HG02840 (cell line): ENCODE measurements around the gene ATP1A1.
A peak's percentile ranks its signal among the peaks of the same experiment; 100 is the strongest.

Source experiments
- ATAC-seq: cut with Tn5 transposase; IDR thresholded peaks from one replicate; pipeline ENCODE4 v1.9.1; 2021; ENCODE audit warnings: mild to moderate bottlenecking, moderate library complexity, moderate number of reproducible peaks; ENCODE audit not compliant: unreplicated experiment, low FRiP score

The ATP1A1 gene

DNA sequence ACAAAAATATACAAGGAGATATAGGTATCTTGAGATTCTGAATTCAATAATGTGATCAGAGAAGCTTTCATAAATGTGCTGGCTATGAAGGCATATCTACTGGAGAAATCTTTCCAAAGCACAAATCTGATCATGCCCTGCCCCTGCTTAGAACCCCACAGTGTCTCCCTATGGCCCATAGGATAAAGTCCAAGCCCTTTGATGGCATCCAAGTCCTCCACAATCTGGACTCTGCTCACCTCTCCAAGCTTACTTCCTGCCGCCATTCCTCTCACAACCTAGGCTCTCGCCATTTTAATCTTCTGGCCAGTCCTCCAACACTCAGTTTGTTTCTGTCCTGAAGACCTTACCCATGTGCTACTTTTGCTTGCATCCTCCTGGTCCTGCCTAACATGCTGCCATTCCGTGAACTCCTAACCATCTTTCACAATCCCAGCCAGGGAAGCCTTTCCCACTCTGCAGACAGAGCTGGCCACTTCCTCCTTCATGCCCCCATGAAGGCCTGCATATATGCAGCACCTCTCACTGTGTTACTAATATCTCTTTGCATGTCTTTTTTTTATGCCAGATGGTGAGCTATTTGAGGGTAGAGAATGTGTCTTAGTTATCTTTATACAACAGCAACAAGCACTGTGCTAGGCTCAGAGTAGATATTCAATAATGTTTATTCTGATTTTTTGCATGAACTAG, 5.6 kb upstream of the ATP1A1 start:
- no peak for ATAC-seq

DNA sequence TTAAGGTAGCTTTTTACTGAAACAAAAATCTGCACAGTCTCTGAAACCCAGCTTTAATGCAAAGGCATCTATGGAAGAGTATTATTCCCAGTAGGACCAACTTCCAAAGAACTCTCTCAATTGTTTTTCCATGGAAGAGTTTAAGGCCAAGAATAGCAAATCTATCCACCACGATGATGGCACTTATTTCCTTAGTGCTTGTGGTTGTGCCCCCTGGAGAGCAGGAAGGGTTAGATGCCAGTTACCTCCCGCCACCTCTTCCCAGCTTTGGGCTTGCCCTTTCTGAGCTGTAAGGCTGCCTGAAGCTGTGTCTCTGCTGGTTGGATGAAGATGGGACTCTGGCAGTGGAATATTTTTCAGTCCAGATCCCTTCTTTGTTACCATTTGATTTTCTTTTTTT, 4.8 kb upstream of the ATP1A1 start:
- no peak for ATAC-seq

DNA sequence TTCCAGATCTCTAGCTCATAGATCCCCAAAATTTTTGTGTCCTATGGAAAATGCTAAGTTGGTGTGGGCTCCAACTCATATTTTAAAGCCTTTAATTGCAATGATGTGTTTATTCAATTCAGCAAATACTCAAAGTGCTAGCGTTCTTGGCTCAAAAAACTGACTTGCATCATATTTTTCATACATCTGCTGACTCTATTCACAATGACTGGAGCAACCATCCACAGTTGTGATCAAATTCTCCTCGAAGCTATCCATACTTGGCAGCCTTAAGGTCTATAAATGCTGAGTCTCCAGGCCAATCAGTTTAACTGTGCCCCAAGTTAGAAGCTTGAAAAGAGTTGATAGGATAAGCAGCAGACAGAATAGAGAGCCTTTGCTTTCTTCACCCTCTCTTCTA, 2.9 kb upstream of the ATP1A1 start:
- no peak for ATAC-seq

DNA sequence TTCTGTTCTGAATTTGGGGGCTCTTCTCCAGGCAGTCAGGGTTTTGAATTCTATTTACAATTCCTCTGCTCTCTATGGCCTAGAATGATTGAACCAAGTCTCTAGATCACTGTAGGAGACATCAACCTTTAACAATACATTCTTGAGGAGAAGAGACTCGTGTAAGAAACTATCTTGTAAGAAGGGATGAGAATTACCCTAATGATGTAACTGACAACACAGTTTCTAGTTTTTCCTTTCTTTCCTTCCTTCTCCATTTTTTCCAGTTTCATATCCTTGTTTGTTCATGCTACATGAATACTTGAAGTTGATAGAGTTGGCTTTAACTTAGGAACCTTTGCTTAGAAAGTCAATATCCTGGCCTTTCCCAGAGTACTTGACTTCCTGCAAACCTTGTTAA, 1.3 kb upstream of the ATP1A1 start:
- ATAC-seq, result no peak

DNA sequence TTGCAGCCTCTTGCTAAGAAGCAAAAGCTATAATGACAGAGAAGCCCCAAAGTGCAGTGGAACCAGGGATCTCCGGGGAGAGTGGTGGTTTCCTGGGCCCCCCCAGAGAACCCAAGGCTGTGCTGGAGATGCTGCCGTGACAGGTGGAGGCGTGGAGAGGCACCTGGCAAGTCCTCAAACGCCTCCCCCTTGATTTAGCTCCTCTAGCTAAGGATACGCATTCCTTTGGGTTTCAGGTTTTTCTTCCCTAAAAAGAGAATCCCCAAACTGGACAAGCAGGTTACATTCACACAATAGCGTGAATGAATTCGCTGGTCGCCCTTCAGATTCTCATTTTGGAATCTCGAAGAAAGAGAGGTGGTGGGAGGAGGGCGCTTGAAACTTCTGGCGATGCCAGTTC, 853 bp upstream of the ATP1A1 start:
- ATAC-seq, result no peak

DNA sequence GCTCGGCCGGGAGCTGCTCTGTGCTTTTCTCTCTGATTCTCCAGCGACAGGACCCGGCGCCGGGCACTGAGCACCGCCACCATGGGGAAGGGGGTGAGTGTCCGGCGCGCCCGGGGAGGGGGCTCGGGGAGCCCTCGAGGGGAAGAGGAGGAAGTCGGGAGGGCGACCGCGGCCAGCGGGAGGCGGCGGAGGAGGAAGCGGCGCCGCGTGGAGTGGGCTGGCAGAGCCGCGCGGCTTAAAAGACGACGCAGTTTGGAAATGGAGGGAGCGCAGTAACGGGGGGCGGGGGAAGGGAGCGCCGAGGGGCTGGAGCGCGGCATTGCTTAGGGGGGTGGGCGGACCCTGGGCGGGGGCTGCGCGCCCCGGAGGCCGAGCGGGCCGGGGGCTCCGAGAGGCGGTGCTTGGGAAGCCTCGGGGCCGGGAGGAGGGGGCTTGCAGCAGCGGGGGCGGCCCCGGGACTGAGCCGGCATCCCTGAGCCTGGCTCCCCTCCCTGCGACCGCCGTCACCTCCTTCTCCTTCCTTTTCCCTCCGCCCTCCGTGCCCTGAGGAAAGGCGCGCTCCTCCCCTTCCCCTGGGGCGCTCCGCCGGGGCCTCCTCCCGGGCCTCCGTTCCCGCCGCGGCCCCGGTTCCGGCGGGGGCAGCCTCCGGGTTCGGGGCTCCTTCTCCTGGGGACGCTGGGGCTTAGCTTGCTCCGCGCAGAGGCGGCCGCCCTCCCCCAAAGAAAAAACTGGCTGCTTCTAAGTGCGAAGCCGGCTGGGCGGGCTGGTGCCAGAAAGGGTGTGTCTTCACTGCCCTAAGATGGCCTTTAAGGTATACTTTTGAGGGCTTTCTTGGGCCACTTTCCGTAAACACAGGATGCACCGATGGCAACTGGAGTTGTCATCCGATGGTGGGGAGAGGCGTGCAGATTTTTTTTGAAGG, 648 bp downstream of the ATP1A1 start:
- peak; percentile 6 for ATAC-seq

DNA sequence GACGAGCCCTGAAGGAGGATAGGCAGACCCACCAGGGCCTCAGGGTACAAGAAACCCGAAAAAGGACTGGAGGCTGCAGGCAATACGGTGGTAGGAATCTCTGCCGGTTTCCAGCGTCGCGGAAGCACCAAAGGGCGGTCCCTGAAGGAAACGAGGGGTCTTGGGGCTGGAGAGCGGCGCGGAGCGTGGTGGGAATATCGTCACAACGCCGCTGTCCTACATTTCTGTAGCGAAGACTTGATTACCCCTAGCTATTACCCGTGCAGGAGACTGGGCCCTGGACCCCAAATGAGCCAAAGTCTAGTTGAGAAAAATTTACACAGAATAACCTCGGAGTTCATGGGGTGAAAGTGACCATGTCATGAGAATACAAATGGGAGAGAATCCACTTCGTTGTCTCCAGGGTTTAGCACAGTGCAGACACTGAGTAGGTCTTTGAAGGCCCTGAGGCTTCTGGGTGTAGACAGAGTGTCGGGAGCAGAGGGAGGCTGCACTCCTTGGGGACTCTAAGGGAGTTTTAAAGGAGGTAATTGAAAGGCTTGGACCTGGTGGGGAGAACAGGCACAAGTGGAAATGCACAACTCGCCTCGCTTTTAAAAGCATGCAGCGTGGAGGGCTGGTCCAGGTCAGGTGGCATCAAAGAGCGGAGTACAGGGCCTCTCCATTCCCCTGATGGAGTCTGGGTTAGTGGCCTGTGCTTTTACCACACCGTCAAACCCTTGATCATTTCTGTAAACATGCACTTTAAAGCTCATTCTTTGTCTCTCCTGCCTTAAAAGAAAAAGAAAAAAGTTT, 1.5 kb downstream of the ATP1A1 start:
- ATAC-seq, result no peak

DNA sequence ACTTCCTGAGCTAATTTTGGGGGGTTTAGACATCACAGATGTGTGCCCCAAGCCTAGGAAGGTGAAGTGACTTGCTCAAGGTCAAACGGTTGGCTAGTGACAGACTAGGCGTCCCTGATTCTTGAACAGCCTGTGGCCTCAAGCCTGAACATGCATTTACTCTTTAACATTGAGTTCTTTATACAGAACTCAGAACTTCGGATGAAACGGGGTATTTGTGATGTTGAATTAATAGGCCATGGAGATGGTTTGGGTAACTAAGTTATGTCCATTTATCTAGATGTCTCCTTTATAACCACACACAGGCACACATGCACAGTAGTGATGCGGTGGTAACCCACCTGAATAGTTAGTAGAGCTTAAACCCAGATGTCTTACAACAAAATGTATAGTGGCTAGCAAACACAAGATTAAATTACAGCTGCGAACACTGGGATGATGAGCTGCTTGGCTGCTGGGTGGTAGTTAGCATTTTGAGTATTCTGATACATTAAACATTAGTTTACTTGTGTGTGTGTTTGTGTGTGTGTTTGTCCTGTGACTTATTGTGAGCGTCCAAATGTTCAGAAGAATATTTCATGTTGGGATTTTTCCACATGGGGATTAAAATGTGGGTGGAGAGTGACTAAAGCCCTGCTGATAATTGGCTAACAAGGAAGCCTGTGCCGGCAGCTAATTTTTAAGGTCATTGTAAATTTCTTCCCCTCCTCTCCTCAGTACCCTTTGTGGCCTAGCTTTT, 2.3 kb downstream of the ATP1A1 start:
- ATAC-seq, result no peak

DNA sequence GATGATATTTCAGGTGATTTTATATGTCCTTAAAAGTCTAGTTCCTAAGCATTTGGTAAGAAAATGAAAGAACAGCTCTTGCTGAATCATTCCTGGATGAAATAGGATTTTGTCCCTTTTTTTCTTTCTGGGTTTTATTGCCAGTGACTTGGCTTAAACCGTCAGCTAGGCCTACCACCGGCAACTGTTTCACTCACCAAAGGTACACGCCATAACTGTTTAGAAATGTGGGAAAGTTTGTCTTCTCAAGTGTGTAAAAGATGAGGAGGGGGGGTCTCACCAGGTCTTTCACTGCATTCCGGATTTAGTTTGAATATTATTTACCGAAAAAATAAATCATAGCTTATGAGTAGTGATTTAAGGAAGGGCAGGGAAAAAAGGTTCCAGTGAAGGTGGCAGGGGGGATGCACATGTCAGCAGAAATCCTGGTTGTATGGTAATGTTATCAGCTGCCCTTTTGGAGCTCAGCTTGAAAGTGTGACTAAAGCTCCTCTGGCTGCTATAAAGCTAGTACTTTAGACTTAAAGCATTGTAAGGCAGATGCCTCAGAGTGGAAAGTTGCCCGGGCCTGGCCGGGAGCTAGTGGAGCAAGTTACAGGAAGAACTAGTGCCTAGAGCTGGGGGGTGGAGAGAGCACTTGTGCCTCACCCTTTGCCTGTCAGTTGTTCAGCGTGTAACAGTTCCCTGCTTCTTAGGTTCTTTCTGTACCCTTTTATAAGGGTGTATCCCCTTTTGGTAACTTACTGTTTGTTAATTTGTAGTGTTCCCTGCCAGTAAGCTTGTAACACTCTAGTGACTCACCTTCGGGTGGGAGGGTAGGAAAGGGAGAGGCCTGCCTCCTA, 3.1 kb downstream of the ATP1A1 start:
- ATAC-seq, result no peak

DNA sequence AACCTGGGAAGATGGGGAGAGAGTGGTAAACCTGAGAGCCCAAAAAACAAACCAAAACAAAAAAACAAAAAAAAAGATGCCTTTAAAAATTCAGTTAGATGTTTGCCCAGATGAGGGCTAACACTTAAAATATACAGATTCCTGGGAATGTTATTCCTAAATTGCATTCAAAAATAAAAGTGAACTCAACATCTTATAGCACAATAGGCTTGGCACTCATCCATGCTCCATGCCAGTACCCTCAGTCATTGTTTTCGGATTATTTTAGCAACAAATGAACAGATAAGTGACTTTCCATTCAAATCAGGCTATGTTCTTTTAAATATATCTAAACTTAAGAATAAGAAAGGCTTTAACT, 3.7 kb downstream of the ATP1A1 start:
- no peak for ATAC-seq

DNA sequence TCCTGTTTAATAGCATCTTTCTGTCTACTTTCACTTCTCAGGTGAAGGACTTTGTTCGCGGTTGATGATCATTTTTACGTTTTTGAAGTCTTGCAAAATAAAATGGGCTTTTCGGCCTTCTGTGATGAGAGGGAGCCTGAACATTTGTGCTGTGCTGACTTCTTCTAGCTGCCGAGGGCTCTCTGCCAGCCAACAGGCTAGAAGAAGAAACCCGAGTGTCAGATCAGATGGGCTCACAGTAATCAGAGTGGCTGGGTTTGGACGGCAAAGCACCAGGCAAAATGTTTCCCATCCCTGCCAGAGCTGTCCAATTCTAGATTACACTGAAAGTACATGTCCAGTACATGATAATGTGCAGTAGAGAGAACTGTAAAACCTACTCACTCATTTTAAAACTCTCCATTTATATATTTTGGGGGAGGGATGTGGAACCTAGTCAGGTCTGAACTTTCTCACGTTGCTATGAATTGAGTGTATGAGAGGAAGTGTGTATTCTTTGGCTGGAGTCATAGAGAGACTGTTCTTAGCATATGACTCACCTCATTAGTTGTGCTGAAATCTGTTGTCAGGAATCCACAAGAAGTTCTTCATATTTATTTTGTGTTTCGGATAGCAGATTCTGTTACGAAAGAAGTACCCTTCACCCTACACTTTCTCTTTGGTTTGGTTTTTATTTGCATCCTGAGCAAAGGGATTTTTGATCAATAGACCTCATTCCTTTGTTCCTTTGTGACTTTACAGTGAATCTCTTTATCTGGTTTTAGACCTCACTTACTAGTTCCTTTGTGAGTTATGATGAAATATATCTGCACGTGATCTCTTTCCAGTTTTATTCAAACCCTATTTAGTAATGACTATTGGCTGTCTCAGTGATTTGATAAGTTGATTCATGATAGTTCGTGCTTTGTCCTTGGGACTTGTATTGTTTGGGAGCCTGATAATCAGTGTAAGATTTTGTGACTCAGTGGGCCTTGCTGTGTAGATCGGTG, 4.8 kb downstream of the ATP1A1 start:
- ATAC-seq, result peak; percentile 60

DNA sequence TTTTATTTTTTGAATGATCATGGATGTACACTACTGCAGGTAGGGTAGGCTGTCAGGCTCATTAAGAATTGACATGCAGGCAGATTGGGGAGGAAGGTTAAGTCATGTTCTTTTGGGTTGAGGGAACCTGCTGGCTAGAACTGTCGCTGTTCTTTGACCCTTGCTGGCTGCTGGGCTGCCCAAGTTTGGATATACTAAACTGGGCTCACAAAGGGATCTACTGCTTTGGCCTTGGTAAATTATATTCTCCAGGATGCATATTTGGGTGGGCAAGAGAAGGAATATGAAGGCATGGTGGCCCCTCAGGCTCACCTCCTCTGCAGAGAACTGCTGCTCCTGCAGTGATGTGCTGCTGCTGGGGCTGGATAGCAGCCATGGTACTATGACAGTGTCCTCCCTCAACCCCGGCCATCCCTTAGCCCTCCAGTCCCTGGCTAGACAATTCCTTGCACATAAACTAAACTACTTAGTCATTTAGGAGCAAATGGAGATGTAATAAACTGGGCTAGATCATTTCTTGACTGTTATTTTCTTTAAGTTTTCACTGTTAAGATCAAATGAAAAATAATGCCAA, 6.1 kb downstream of the ATP1A1 start:
- ATAC-seq, result no peak

DNA sequence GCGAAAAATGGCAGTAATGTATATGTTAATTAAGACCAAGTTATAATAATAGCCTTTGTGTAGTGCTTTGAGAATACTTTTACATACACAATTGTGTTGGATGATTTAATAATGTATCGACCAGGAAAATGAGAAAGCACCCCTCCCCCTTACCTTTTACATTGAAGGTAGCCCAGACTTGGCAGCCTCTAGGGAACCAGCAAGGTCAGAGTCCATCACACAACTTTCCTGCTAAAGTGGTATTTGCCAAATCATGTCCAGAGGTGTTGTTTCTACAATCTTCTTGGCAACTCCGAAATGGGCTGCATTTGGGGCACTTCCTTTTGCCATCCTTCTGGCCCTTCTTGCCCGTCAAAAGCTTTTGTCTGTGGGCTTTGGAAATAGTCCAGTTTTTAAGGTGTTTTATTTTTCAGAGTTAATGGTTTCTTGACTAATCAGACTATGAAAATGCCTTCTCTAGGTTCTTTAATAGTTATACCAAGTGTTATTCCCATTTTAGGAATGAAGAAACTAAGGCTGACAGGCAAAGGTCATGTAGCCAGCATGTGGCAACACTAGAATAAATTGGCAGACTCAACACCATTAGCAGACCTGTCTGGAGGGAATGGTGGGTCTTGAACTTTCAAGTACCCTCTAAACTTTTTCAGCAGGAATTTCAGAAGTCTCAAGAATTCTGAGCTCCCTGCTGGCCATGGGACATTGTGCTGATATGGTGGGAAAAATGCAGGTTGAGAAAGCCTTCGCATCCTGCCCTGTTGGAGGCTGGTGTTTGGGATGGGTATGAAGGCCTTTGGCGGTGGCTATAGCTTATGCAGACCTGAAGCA, 6.8 kb downstream of the ATP1A1 start:
- ATAC-seq, result no peak

DNA sequence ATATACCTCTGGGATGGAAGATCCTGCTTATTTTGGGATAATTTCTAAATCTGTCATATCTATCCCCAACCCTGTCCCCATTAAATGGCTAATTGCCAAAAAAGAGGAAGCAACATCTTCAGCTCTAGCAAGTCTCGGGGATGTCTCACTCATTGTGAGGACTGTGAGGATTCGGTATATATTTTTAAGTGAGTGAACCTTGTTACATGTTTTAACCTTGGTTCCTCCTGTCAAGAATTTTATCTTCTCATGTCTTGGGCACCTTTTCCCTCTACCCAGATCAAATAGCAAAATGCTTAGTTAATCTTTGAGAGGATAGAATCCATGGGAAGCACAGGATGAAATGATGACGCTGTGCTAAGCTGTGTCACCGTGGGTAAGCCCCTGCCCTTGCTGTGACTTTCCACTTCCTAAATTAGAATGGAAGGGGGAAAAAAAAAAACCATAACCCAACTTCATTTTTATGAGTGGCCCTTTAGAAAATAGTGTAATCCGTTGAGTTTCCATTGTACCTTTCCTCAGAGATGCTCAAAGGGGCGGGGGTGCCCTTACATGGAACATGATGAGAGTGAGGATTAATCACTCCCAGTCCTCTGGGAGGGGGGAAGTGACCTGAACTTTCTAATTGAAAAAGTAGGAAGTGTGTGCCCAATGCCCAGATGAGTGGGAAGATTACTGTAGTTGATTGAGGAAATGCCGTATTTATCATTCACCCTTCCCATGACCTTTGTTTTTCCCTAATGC, 7.6 kb downstream of the ATP1A1 start:
- ATAC-seq, result no peak

DNA sequence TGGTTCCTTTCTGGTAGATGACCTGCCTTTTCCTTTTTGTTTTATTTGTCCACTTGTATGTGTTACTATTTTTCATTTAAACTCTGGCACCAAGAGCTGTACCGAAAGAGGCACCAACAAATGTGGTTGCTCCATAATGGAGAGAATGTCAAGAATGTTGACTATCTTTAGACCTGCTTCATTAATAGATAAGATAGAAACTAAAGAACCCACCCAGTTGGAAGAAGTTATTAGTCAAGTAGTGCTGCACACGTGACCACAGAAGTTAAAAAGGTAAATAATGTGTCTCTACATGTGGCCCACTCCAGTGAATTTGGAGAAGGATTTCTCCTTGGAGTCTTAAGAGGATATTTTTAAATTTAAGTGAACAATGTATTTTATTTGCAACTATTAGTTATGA, 9.3 kb downstream of the ATP1A1 start:
- ATAC-seq, result no peak

DNA sequence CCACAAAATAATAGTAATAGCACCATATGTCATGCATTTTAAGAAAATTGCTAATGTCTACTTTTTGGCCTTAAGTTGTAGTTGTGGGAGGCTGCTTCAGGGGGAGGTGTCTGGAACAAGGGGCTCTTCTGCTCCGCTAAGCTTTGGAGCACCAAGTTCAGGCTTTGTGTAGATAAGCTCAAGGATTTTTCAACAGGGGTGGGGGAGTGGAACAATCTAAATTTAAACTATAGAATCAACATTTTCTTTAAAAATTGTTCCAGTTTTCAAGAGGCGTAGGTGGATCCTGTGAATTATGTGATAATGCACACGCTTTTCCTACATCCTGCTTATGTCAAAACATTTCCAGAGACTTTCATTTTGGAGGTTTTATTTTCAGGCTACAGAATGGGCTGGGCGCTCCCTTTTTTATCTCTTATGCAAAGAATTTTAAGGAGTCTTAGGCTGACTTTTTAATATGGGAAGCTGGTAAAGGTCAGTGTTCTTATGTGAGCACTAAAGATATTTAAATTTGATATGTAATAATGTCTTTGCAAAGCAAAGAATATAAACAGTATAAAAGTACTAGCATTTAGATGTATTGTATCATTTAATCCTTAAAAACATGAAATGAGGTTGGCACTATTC, 9.9 kb downstream of the ATP1A1 start:
- ATAC-seq, result no peak
